ENCODE measurements around the gene GLT1D1.
A peak's percentile ranks its signal among the peaks of the same experiment; 100 is the strongest.

Gene GLT1D1

DNA sequence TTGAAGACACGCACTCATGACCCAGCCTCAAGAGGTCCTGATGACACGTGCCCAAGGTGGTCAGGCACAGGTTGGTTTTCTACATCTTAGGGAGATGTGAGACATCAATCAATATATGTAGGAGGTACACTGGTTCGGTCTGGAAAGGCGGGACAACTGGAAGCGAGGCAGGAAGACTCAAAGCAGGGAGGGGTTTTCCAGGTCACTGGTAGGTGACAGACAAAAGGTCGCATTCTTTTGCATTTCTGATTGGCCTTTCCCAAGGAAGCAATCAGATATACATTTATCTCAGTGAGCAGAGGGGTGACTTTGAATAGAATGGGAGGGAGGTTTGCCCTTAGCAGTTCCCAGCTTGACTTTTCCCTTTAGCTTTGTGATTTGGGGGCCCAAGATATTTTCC lies 38.6 kb downstream of the GLT1D1 start:
- Histone ChIP-seq H3K36me3 (no peaks in the 10 kb centered on the region), H3K4me3 (ENCODE audit: low read depth, low read length) (no peak overlapping the region), H3K27me3 (ENCODE audit: insufficient read depth, low read depth, severe bottlenecking) (no peaks in the 10 kb centered on the region), H3K9me3 (ENCODE audit: severe bottlenecking) (no peaks in the 10 kb centered on the region), H3K27ac (no peak overlapping the region)
- TF ChIP-seq, protein P1, sequence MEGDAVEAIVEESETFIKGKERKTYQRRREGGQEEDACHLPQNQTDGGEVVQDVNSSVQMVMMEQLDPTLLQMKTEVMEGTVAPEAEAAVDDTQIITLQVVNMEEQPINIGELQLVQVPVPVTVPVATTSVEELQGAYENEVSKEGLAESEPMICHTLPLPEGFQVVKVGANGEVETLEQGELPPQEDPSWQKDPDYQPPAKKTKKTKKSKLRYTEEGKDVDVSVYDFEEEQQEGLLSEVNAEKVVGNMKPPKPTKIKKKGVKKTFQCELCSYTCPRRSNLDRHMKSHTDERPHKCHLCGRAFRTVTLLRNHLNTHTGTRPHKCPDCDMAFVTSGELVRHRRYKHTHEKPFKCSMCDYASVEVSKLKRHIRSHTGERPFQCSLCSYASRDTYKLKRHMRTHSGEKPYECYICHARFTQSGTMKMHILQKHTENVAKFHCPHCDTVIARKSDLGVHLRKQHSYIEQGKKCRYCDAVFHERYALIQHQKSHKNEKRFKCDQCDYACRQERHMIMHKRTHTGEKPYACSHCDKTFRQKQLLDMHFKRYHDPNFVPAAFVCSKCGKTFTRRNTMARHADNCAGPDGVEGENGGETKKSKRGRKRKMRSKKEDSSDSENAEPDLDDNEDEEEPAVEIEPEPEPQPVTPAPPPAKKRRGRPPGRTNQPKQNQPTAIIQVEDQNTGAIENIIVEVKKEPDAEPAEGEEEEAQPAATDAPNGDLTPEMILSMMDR (IDR thresholded peaks at IDR 0.05; ENCODE audit: low read depth, low read length): no peak
- DNase-seq: no peak

- Histone ChIP-seq H3K9me3 (ENCODE audit: severe bottlenecking) (no peaks in the 10 kb centered on the region), H3K27me3 (ENCODE audit: insufficient read depth, low read depth, severe bottlenecking) (no peaks in the 10 kb centered on the region), H3K4me3 (ENCODE audit: low read depth, low read length) (no peak overlapping the region), H3K36me3 (no peaks in the 10 kb centered on the region), H3K27ac (no peak overlapping the region; the same call in 1 of the 2 replicates)
- TF ChIP-seq, protein P1 (IDR thresholded peaks at IDR 0.05; ENCODE audit: low read depth, low read length): no peak
- peak; percentile 67 for DNase-seq
These were observed 50.0 kb downstream of the GLT1D1 start for GRCh38 chr12:128903236-128903635.

DNA sequence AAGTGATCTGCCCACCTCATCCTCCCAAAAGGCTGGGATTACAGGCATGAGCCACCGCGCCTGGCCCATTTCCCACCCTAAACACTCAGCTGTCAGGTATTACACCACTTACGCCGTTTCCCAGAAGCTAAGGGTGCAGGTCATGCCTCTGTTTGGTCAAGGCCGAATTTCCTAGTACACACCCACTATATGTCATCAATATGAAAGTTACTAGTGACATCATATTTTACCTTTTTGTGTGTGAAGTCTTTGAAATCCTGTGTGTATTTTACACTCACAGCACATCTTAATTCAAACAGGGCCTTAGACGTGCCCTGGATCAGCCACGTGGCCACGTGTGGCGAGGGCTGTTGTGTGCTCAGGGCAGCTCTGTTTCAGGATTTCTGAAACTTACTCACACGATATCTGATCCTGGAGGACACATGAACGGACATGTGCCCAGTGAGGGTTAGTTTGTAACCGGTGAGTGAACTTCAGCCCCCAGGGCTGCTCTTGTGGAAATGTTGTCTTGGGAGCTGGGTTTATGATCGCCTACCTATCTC lies 51.8 kb downstream of the GLT1D1 start:
- no peak overlapping the region for H3K27ac ChIP-seq
- no peaks in the 10 kb centered on the region for H3K9me3 ChIP-seq (ENCODE audit: severe bottlenecking)
- no peaks in the 10 kb centered on the region for H3K27me3 ChIP-seq (ENCODE audit: insufficient read depth, low read depth, severe bottlenecking)
- no peaks in the 10 kb centered on the region for H3K36me3 ChIP-seq
- TF ChIP-seq, protein P1 (IDR thresholded peaks at IDR 0.05; ENCODE audit: low read depth, low read length): no peak
- H3K4me3 ChIP-seq (ENCODE audit: low read depth, low read length): no peak overlapping the region
- DNase-seq: no peak

DNA sequence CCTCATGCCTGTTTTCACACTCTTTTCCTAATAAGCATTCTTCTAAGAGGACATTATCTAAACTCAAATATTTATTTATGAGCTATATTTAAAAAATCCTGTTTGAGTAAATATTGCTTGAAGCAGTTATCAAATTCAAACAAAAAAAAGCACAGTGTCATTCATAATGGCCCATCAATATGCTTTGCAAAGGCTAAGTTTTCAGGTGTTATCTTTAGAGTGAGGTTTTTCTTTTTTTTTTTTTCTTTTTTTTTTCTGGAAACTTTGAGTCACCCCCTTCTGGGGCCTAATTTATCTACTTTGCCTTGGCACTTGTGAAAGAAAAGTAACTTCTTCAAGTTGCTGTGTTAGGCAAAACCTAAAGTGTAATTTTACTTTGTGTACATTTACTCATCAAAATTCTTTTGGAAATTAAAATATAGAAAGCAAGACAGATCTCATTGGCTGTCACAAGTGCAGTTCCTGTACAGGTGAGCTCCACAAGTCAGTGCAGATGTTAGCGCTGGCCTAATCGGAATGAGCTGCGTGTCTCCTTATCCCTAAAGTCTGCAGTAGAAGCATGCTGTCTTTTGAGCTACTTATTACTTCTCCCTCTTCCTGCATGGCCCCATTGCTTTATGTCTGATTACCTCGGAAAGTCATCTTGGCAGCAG lies 53.3 kb downstream of the GLT1D1 start:
- H3K27ac ChIP-seq: no peak overlapping the region
- H3K4me3 ChIP-seq (ENCODE audit: low read depth, low read length): no peak overlapping the region
- no peaks in the 10 kb centered on the region for H3K27me3 ChIP-seq (ENCODE audit: insufficient read depth, low read depth, severe bottlenecking)
- no peaks in the 10 kb centered on the region for H3K36me3 ChIP-seq
- H3K9me3 ChIP-seq (ENCODE audit: severe bottlenecking): no peaks in the 10 kb centered on the region
- DNase-seq: no peak
- TF ChIP-seq, protein P1 (IDR thresholded peaks at IDR 0.05; ENCODE audit: low read depth, low read length): no peak

- TF ChIP-seq, protein P1 (IDR thresholded peaks at IDR 0.05; ENCODE audit: low read depth, low read length): no peak
- no peak overlapping the region for H3K4me3 ChIP-seq (ENCODE audit: low read depth, low read length)
- no peak for DNase-seq
These were observed 55.0 kb downstream of the GLT1D1 start for GRCh38 chr12:128908254-128908653.

GRCh38 chr12:128909653-128910052 lies 56.4 kb downstream of the GLT1D1 start:
- H3K27me3 ChIP-seq (ENCODE audit: insufficient read depth, low read depth, severe bottlenecking): no peaks in the 10 kb centered on the region
- H3K4me3 ChIP-seq (ENCODE audit: low read depth, low read length): no peak overlapping the region
- no peak overlapping the region for H3K27ac ChIP-seq
- H3K9me3 ChIP-seq (ENCODE audit: severe bottlenecking): no peaks in the 10 kb centered on the region
- H3K36me3 ChIP-seq: no peaks in the 10 kb centered on the region
- no peak for DNase-seq
- TF ChIP-seq, protein P1 (IDR thresholded peaks at IDR 0.05; ENCODE audit: low read depth, low read length): no peak

More at GRCh38 chr12:128908254-128908653, 55.0 kb downstream of the GLT1D1 start:
- Histone ChIP-seq H3K27me3 (ENCODE audit: insufficient read depth, low read depth, severe bottlenecking) (no peaks in the 10 kb centered on the region), H3K27ac (no peak overlapping the region), H3K9me3 (ENCODE audit: severe bottlenecking) (no peaks in the 10 kb centered on the region), H3K36me3 (no peaks in the 10 kb centered on the region)

Measured in WERI-Rb-1 (cell line).